ENCODE data around the gene IGSF22.

Gene IGSF22

DNA sequence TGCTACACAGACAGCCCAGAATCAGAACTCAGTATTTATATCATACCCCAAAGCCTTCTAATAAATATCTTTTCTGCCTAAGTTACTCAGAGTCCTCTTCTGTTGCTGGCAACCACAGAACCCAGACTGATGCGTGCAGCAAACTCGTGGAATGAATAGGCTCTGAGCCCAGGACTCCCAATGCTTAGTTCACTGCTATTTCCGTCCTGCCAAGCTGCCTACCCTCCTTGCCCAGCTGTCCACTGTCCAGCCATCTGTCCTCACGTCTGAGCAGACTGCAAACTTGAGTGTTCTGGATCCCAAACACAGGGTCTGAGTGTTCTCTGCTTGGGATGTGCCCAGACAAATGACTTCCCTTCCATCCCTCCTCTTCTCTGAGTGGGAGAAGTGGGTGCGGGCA lies 46.2 kb upstream of the IGSF22 start:
- Histone ChIP-seq H3K27me3 (ENCODE audit: insufficient read depth, low read length) (no peaks in the 10 kb centered on the region), H2BK5ac (ENCODE audit: low read depth, low read length, poor library complexity) (no peak overlapping the region), H2BK120ac (ENCODE audit: insufficient read depth, low read length, poor library complexity) (no peak overlapping the region), H3K9ac (ENCODE audit: low read length) (no peak overlapping the region), H3K79me1 (ENCODE audit: low read length) (no peaks in the 10 kb centered on the region), H3K36me3 (ENCODE audit: control insufficient read depth in 1 of 2, insufficient read depth in 2 of 2, low read length in 2 of 2) (no peaks in the 10 kb centered on the region), H3K4me2 (ENCODE audit: low read length) (no peak overlapping the region), H2AK5ac (ENCODE audit: low read length) (no peak overlapping the region), H4K12ac (ENCODE audit: low read depth, low read length) (no peak overlapping the region), H4K8ac (ENCODE audit: low read depth, low read length) (no peak overlapping the region), H3K14ac (ENCODE audit: low read length) (no peak overlapping the region), H3K27ac (ENCODE audit: low read depth, low read length) (no peak overlapping the region), H3K18ac (ENCODE audit: low read length) (no peak overlapping the region), H3K9me3 (ENCODE audit: insufficient read depth, low read depth, low read length) (no peaks in the 10 kb centered on the region), H3K4ac (ENCODE audit: low read depth, low read length) (no peak overlapping the region), H4K91ac (ENCODE audit: low read depth, low read length) (no peak overlapping the region), H2AFZ (ENCODE audit: insufficient read depth, low read length, poor library complexity) (no peak overlapping the region), H3K4me3 (ENCODE audit: low read depth, low read length) (no peak overlapping the region), H3K23ac (ENCODE audit: low read length) (no peak overlapping the region), H3K79me2 (ENCODE audit: control insufficient read depth, insufficient read depth, low read length, poor library complexity) (no peaks in the 10 kb centered on the region), H3K4me1 (ENCODE audit: control insufficient read depth in 1 of 2, insufficient read depth in 2 of 2, low read length in 2 of 2) (no peaks in the 10 kb centered on the region), H2BK12ac (ENCODE audit: low read length) (no peak overlapping the region)
- no peak for DNase-seq
- WGBS (ENCODE audit: extremely low coverage, insufficient coverage, insufficient read length): no CpG with 5 or more reads among the region's 5 CpGs

- H3K18ac ChIP-seq (ENCODE audit: low read length): no peak overlapping the region
- no peak overlapping the region for H2AFZ ChIP-seq (ENCODE audit: insufficient read depth, low read length, poor library complexity)
- no peaks in the 10 kb centered on the region for H3K79me2 ChIP-seq (ENCODE audit: control insufficient read depth, insufficient read depth, low read length, poor library complexity)
- H3K4me3 ChIP-seq (ENCODE audit: low read depth, low read length): no peak overlapping the region
- no CpG with 5 or more reads among the region's 13 CpGs for WGBS (ENCODE audit: extremely low coverage, insufficient coverage, insufficient read length)
- H4K91ac ChIP-seq (ENCODE audit: low read depth, low read length): no peak overlapping the region
- H2BK12ac ChIP-seq (ENCODE audit: low read length): no peak overlapping the region
- H3K23ac ChIP-seq (ENCODE audit: low read length): no peak overlapping the region
- H3K9me3 ChIP-seq (ENCODE audit: insufficient read depth, low read depth, low read length): no peaks in the 10 kb centered on the region
- H3K36me3 ChIP-seq (ENCODE audit: control insufficient read depth in 1 of 2, insufficient read depth in 2 of 2, low read length in 2 of 2): no peaks in the 10 kb centered on the region
- H2BK120ac ChIP-seq (ENCODE audit: insufficient read depth, low read length, poor library complexity): no peak overlapping the region
- no peak overlapping the region for H3K9ac ChIP-seq (ENCODE audit: low read length)
- peak in 1 of 2 donors; percentile 14 for DNase-seq
- H3K4ac ChIP-seq (ENCODE audit: low read depth, low read length): no peak overlapping the region
- H3K14ac ChIP-seq (ENCODE audit: low read length): no peak overlapping the region
- no peak overlapping the region for H4K12ac ChIP-seq (ENCODE audit: low read depth, low read length)
- H3K27me3 ChIP-seq (ENCODE audit: insufficient read depth, low read length): no peaks in the 10 kb centered on the region
- H3K79me1 ChIP-seq (ENCODE audit: low read length): no peaks in the 10 kb centered on the region
- H2AK5ac ChIP-seq (ENCODE audit: low read length): no peak overlapping the region
- no peaks in the 10 kb centered on the region for H3K4me1 ChIP-seq (ENCODE audit: control insufficient read depth in 1 of 2, insufficient read depth in 2 of 2, low read length in 2 of 2)
- H2BK5ac ChIP-seq (ENCODE audit: low read depth, low read length, poor library complexity): no peak overlapping the region
- H4K8ac ChIP-seq (ENCODE audit: low read depth, low read length): no peak overlapping the region
- no peak overlapping the region for H3K4me2 ChIP-seq (ENCODE audit: low read length)
- no peak overlapping the region for H3K27ac ChIP-seq (ENCODE audit: low read depth, low read length)
Measured at GRCh38 chr11:18771266-18772035, 45.5 kb upstream of the IGSF22 start.

GRCh38 chr11:18770479-18771125 lies 44.6 kb upstream of the IGSF22 start:
- Histone ChIP-seq H2BK12ac (ENCODE audit: low read length) (no peak overlapping the region), H4K12ac (ENCODE audit: low read depth, low read length) (no peak overlapping the region), H2BK5ac (ENCODE audit: low read depth, low read length, poor library complexity) (no peak overlapping the region), H3K4me2 (ENCODE audit: low read length) (no peak overlapping the region), H3K27ac (ENCODE audit: low read depth, low read length) (no peak overlapping the region), H4K8ac (ENCODE audit: low read depth, low read length) (no peak overlapping the region), H3K4me1 (ENCODE audit: control insufficient read depth in 1 of 2, insufficient read depth in 2 of 2, low read length in 2 of 2) (no peaks in the 10 kb centered on the region), H3K79me2 (ENCODE audit: control insufficient read depth, insufficient read depth, low read length, poor library complexity) (no peaks in the 10 kb centered on the region), H2AFZ (ENCODE audit: insufficient read depth, low read length, poor library complexity) (no peak overlapping the region), H3K27me3 (ENCODE audit: insufficient read depth, low read length) (no peaks in the 10 kb centered on the region), H2AK5ac (ENCODE audit: low read length) (no peak overlapping the region), H3K9me3 (ENCODE audit: insufficient read depth, low read depth, low read length) (no peaks in the 10 kb centered on the region), H4K91ac (ENCODE audit: low read depth, low read length) (no peak overlapping the region), H3K14ac (ENCODE audit: low read length) (no peak overlapping the region), H3K79me1 (ENCODE audit: low read length) (no peaks in the 10 kb centered on the region), H3K36me3 (ENCODE audit: control insufficient read depth in 1 of 2, insufficient read depth in 2 of 2, low read length in 2 of 2) (no peaks in the 10 kb centered on the region), H3K9ac (ENCODE audit: low read length) (no peak overlapping the region), H2BK120ac (ENCODE audit: insufficient read depth, low read length, poor library complexity) (no peak overlapping the region), H3K4ac (ENCODE audit: low read depth, low read length) (no peak overlapping the region), H3K18ac (ENCODE audit: low read length) (no peak overlapping the region), H3K23ac (ENCODE audit: low read length) (no peak overlapping the region), H3K4me3 (ENCODE audit: low read depth, low read length) (no peak overlapping the region)
- DNase-seq: no peak
- WGBS (ENCODE audit: extremely low coverage, insufficient coverage, insufficient read length): no CpG with 5 or more reads among the region's 11 CpGs

DNA sequence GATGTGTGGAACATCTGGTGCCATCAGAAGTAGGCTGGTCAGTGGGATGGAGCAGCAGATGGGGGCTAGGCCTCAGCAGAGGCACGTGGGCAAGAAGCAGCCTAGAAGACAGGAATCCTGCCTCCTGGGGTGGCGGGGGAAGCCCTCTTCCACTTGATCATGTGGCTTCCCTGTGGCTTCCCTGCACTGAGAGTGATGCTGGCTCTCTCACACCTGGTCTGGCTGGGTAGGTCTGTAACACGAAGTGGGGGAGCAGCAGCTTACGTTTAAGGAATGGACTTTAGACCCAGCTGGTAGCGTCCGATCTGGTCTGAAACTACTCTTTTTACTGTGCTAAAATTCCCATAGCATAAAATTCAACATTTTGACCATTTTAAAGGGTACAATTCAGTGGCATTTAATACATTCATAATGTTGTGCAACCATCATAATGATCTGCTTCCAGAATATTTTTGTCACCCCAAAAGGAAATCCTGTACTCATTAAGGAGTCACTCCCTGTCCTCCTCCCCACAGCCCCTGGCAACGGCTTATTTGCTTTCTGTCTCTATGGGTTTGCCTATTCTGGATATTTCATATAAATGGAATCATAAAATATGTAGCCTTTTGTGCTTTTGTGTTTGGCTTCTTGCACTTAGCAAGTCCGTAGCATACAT lies 43.9 kb upstream of the IGSF22 start:
- no peak overlapping the region for H2BK12ac ChIP-seq (ENCODE audit: low read length)
- no peaks in the 10 kb centered on the region for H3K9me3 ChIP-seq (ENCODE audit: insufficient read depth, low read depth, low read length)
- no peak overlapping the region for H2BK5ac ChIP-seq (ENCODE audit: low read depth, low read length, poor library complexity)
- no peak overlapping the region for H3K4me3 ChIP-seq (ENCODE audit: low read depth, low read length)
- no peak for DNase-seq
- WGBS (ENCODE audit: extremely low coverage, insufficient coverage, insufficient read length): no CpG with 5 or more reads among the region's 8 CpGs
- no peak overlapping the region for H3K18ac ChIP-seq (ENCODE audit: low read length)
- H3K36me3 ChIP-seq (ENCODE audit: control insufficient read depth in 1 of 2, insufficient read depth in 2 of 2, low read length in 2 of 2): no peaks in the 10 kb centered on the region
- no peak overlapping the region for H4K8ac ChIP-seq (ENCODE audit: low read depth, low read length)
- H4K12ac ChIP-seq (ENCODE audit: low read depth, low read length): no peak overlapping the region
- H2AFZ ChIP-seq (ENCODE audit: insufficient read depth, low read length, poor library complexity): no peak overlapping the region
- H3K27ac ChIP-seq (ENCODE audit: low read depth, low read length): no peak overlapping the region
- H3K79me2 ChIP-seq (ENCODE audit: control insufficient read depth, insufficient read depth, low read length, poor library complexity): no peaks in the 10 kb centered on the region
- H3K27me3 ChIP-seq (ENCODE audit: insufficient read depth, low read length): no peaks in the 10 kb centered on the region
- no peak overlapping the region for H3K4ac ChIP-seq (ENCODE audit: low read depth, low read length)
- H3K4me1 ChIP-seq (ENCODE audit: control insufficient read depth in 1 of 2, insufficient read depth in 2 of 2, low read length in 2 of 2): no peaks in the 10 kb centered on the region
- no peaks in the 10 kb centered on the region for H3K79me1 ChIP-seq (ENCODE audit: low read length)
- H2AK5ac ChIP-seq (ENCODE audit: low read length): no peak overlapping the region
- H3K4me2 ChIP-seq (ENCODE audit: low read length): no peak overlapping the region
- no peak overlapping the region for H4K91ac ChIP-seq (ENCODE audit: low read depth, low read length)
- H2BK120ac ChIP-seq (ENCODE audit: insufficient read depth, low read length, poor library complexity): no peak overlapping the region
- no peak overlapping the region for H3K9ac ChIP-seq (ENCODE audit: low read length)
- H3K23ac ChIP-seq (ENCODE audit: low read length): no peak overlapping the region
- H3K14ac ChIP-seq (ENCODE audit: low read length): no peak overlapping the region
